Fibroblast of skin of scalp (primary cell): ENCODE measurements around the gene TGFB3. TPM values are rescaled to one million over a fixed set of nuclear protein-coding genes. Genes with fewer than 3 reads are reported as not detected.
"Not testable (repeated sequence)": the region's sequence is repeated elsewhere in the genome, so short reads cannot be mapped to it uniquely, and the experiment has no call there.

Experiments
- DNase-seq: peaks from one replicate; pipeline ENCODE4 v3.0.0-alpha.2; 2013
- polyA plus RNA-seq, 2 experiments: library from polyadenylated mRNA; unstranded; fragments of 120-200 nt; gene quantifications; one replicate each; pipeline ENCODE4 v1.2.1, GENCODE V29; 2013; ENCODE audit not compliant: insufficient read length in 2 of 2

Gene TGFB3
- polyA plus RNA-seq (2013, experiment 1 of 2; ENCODE audit: insufficient read length) = 23.0 TPM
- 27.6 TPM for polyA plus RNA-seq (2013, experiment 2 of 2; ENCODE audit: insufficient read length)

GRCh38 chr14:75981426-75982265 lies at the start of gene TGFB3:
Gene TGFB3 (minus strand): TSS chr14:75981995. CDS start chr14:75980893, 1,102 bp downstream.
- peak; percentile 96 for DNase-seq

DNA sequence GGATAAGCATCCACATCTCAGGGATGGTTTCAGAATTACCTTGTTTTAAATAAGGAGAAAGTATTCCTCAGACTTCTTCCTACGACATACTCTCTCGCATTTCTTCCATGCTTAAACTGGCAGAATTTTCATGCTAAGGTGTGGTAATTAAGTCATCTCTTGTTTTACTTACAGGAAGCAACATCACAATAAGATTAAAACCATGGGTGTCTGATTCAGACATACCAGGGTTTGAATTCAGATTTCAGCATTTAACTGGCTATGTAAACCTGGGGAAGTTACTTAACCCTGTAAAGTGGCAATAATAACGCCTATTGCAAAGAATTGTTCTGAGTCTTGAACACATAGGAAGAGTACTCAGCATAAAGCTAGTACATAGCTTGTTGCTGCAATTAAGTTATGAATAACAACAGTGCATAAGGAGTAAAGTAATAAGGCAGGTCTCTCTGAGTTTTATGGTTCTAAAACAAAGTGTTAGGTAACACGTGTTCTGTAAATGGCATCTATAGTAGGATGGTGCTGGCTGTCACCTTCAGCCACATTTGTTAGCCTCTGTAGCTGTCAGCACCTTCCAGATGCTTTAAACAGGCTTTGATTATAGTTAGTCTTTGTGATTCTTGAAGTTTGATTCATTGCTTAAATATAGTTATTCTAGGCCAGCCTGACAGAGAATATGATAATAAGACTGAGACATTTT lies 42.6 kb upstream of the TGFB3 start:
- DNase-seq = no peak

DNA sequence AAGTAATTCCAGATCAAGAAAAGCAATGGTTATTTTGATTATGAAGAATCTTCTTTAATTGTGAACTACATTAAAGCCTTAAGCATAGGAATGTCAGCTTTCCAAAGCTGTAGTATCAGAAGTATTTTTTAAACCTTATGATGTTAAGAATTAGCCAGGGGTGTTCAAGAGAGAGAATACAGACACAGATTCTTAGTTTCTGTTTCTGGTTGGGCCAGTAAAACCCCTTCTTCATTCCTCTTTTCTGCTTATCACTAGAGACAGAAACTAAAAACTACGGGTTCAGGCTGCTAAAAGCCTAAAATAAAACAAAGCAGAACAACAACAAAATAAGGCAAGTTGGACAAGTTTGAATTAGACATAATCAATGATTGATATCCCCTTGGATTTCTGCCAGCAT lies 42.0 kb upstream of the TGFB3 start:
- DNase-seq = no peak

- DNase-seq = no peak
These were observed 41.2 kb upstream of the TGFB3 start for GRCh38 chr14:76022991-76023390.

GRCh38 chr14:76019676-76020075 lies 37.9 kb upstream of the TGFB3 start:
- DNase-seq = no peak

- DNase-seq = no peak
These were observed 33.9 kb upstream of the TGFB3 start for GRCh38 chr14:76015668-76016067.

DNA sequence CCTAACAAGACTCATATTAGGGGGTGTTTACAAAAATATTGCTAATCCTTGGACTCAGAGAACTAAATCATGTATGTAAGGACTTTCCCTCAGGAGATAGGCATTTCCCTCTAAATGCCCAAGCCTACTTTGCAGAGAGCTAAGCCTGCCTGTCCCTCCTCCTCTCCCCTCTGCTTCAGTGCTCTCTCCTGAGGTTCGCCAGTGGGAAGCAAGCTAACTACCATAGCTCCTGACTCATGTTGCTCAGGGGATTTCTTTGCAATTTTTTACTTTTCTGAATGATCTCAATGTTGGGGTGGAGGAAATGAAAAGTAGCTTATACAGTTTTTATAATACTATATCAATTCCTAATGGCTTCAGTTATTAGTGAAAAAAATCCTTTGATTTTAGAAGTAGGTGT lies 33.4 kb upstream of the TGFB3 start:
- peak; percentile 15 for DNase-seq

DNA sequence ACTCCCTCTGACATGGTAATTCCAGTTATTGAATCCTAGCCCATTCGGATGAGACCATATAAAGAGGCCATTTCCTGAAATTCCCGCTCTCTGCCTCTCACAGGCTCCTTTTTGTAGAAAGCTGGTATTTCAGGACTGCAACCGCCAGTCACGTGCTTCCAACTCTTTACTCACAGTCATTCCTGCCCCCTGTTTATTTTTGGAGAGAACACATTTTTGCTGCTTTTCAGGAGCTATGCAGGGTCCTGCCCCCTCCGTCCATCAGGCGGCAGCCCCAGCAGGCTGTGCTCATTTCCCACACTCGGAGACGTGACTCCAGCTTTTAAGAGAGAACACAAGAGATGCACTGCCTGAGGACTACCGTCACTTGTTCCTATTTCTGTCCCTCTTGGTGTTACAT lies 30.6 kb upstream of the TGFB3 start:
- DNase-seq = peak; percentile 52

- DNase-seq = no peak
These were observed 30.1 kb upstream of the TGFB3 start for GRCh38 chr14:76011930-76012329.

DNA sequence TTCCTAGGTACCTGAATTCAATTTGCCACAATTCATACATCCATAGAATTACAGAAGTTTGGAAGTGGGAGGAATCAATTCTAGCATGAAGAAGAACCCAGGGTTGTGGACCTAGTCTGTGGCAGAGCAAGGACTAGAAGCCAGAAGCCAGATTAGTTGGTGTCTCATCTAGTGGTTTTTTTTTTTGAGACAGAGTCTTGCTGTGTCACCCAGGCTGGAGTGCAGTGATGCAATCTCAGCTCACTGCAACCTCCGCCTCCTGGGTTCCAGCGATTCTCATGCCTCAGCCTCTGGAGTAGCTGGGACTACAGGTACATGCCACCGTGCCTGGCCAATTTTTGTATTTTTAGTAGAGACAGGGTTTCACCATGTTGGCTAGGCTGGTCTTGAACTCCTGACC lies 27.8 kb upstream of the TGFB3 start:
- not testable (repeated sequence) for DNase-seq

- peak; percentile 13 for DNase-seq
These were observed 26.1 kb upstream of the TGFB3 start for GRCh38 chr14:76007852-76008251.

- no peak for DNase-seq
These were observed 25.6 kb upstream of the TGFB3 start for GRCh38 chr14:76007379-76007778.

DNA sequence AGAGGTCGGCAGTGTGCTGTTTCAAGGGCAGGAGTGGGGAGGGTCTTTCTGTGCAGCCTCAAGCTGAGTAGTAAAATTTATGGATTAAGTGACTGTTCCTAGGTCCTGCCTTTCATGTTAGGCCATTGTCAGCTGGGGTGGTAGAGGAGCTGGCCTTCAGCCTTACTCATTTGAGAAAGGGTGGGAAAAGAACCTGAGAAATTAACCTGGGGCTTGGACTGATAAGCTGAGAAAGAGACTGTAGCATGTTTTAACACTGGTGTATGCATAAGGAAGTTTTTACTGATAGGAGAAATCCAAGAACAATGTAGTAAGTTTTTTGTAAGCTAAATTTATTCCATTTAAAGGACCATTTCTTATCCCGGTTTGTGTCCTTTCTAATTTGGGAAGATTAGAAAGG lies 24.5 kb upstream of the TGFB3 start:
- no peak for DNase-seq

DNA sequence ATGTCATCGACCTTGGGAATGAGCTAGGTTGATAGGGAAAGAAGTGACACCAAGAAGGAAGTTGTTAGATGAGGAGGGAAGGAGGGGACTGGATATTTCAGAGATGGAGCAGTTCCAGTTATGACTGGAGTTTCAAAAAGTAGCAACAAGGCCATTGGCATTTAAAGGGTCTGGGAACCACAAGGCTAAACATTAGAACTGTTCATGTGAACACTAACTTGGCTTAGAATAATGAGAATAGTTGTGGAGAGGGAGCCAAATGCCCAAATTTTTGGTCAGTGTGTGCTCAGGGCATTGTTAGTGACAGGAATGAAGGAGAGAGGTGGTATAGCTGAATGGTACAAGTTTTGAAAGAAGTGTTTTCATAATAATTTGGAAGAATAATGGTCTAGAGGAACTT lies 20.6 kb upstream of the TGFB3 start:
- no peak for DNase-seq

DNA sequence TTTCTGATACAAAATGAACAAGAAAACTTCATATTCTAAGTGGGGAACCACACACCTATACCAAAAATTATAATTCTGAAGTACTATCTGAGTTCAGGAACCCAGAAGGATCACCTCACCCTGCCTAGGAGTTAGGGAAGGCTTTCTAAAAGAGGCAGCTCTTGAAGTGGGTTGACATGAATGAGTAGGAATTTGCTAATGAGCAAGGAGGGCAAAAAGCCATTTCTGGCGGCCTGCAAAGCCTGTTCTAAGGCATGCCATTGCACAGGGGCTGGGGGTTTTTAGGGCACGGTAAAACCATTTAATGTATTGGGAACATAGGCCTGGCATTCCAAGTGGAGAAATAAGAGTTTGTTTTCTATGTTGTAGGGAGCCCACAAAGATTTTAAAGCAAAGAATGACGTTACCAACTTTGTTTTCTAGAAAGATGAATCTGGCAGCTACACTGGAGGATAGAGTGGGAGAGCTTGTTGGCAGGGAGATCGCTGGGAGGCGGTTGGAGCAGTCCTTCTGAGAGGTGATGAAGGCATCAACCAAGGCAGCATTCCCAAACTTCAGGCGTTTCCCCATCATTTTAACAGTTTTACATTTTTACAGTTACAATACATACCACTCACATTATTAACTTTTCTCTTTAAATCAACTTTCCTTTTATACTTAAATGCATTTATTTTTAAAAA lies 17.9 kb upstream of the TGFB3 start:
- DNase-seq = no peak

- no peak for DNase-seq
These were observed 14.7 kb upstream of the TGFB3 start for GRCh38 chr14:75996488-75996887.

GRCh38 chr14:75995372-75996041 lies 13.7 kb upstream of the TGFB3 start:
- peak; percentile 82 for DNase-seq

- DNase-seq = no peak
These were observed 11.8 kb upstream of the TGFB3 start for GRCh38 chr14:75993567-75994041.

DNA sequence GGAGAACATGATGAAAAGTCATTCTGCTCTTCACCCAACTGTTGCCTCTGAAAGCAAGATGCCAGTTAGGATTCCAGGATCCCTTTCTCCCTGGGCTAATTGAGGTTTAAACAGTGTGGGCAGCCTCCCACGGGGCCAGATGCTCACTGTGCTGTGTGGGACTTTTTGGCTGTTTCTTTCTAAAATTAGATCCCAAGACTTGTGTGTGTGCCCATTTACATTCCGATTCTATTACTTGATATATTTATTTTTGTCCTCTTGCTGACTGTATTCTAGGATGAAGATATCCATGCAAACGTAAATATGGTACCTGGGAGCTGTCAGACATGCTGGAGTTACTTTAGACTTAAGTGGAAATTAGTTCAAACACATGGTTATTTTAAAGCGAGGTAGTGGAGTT lies 10.0 kb upstream of the TGFB3 start:
- DNase-seq = no peak

DNA sequence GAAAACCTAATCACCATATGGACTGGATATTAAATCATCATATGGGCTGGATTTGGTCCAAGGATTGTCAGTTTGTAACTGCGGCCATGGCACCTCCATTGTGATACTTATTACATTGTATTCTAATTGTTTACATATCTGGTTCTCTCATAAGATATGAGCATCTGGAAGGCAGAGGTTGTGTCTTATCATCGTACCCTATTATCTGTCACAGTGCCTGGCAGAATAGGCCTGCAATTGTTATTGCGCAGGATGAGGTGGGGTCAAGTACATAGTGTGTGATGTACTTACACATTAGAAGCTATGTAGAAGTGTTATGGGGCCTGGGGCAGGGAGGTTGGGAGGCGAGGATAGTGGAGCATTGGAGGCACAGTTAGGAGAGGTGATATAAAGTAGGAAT lies 8.5 kb upstream of the TGFB3 start:
- no peak for DNase-seq

DNA sequence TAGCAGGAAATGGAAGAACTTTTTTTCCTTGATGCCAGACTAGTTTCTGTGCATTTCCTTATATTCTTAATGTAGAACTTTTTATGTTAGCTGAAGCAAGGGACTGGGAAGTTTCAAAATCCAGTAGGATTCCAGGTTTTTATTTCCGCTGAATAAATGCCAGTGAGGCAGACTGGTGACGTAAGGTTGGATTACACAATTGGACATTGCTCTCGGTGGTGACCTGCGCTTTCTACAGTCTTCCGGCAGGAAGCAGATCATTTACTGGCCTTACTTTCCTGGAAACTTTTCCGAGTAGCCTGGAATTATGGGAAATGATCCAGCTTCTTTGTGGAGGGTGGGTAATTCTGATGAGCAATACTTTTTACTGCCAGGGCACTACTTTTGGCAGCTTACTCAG lies 7.3 kb upstream of the TGFB3 start:
- DNase-seq = no peak

DNA sequence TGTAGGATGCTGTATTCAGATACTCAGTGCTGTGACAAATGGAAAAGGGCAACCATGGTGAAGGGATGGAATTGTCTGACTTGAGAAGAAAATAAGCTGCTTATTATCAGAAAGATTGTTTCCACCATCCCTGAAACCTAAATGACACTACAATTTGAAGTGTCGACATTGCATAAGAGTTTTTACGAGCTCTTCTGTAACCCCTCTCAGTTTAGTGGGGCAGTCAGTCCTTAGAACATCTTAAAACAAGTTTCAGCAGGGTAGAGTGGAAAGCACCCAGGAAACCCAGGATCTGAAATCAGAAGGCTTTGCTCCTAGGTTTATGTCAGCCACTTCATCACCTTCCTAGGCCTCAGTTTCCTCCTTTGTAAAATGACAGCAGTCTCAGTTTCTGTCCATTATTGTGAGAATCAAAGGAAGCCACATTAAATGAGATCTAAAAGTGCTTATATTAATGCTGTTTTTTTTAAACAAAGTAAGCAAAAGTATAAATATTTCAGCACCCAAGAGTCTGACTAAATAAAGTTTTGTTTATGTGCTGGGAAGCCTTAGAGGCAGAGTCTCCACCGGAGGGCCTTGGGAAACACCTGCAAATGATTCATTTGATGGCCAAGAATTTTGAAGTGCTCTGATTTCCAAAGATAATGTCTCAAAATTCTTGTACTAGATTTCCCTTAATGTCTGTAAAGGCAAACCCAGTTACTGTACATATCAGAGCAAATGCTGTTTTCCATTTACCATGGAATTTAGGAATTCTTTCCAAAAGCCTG lies 5.6 kb upstream of the TGFB3 start:
- DNase-seq = no peak
